GM12872 (cell line): Measurements from ENCODE around the gene TMEM259.

Source experiments
- CTCF ChIP-seq: IDR thresholded peaks from 3 replicates; pipeline ENCODE4 v1.5.1; 2011; ENCODE audit warnings: low read depth, mild to moderate bottlenecking, low read length, moderate library complexity; ENCODE audit not compliant: insufficient read depth

TMEM259 gene

GRCh38 chr19:1053176-1054101, 32.5 kb upstream of the TMEM259 start:
- TF ChIP-seq CTCF = no peak

GRCh38 chr19:1052349-1052975, 31.5 kb upstream of the TMEM259 start:
- TF ChIP-seq CTCF = no peak

- TF ChIP-seq CTCF = no peak
Observed at GRCh38 chr19:1051791-1052190, 30.9 kb upstream of the TMEM259 start.

GRCh38 chr19:1050989-1051788, 30.3 kb upstream of the TMEM259 start:
- TF ChIP-seq CTCF = no peak

GRCh38 chr19:1049800-1050199, 28.9 kb upstream of the TMEM259 start:
- no peak for TF ChIP-seq CTCF

GRCh38 chr19:1049106-1049505, 28.2 kb upstream of the TMEM259 start:
- no peak for TF ChIP-seq CTCF

- TF ChIP-seq CTCF = no peak
Observed at GRCh38 chr19:1047696-1048147, 26.8 kb upstream of the TMEM259 start.
